K562 (cell line): Measurements from ENCODE around the gene CACNA2D4. TPM values are rescaled to one million over a fixed set of nuclear protein-coding genes. Genes with fewer than 3 reads are reported as not detected.

Experiments
- ATAC-seq: fragments of 200-7000 bp; cut with Tn5 transposase; 3 replicates; pipeline ENCODE4 v1.9.1; 2020; ENCODE audit warnings: moderate library complexity
- BruUV-seq: library from RNA; stranded (reverse); fragments of 400-500 nt; replicated peaks from 2 replicates; lab custom pipeline; 2021; lab: Mats Ljungman, UMichigan
- CTCF ChIA-PET: fragments of 300-600 bp; formaldehyde crosslinking; extraction: SDS; loops from one replicate; lab custom pipeline; 2021; ENCODE audit warnings: low intra/inter-chr PET ratio; lab: Yijun Ruan, JAX
- POLR2A ChIA-PET: fragments of 300-600, 350-650 bp; sonication (Branson Sonifier 250); formaldehyde crosslinking; extraction: SDS; loops from one replicate; lab custom pipeline; 2021; ENCODE audit warnings: antibody characterized with exemption, inconsistent platforms; lab: Yijun Ruan, JAX
- DNase-seq, 4 experiments: peaks; one replicate each; pipeline versions ENCODE4 v3.0.0 to v3.0.0-alpha.2; 2011 to 2018; ENCODE audit warnings: low spot score in 3 of 4, mixed read lengths in 3 of 4; ENCODE audit errors: extremely low read depth in 1 of 4
- FAIRE-seq: peaks from 2 replicates; lab custom pipeline; 2011; peaks lifted over from hg19 to GRCh38; lab: Jason Lieb, UNC
- H2AFZ ChIP-seq: 2 replicates; pipeline ENCODE4 v1.6.0; 2011; ENCODE audit warnings: low read depth, low read length, control low read depth, inconsistent platforms
- H3K27ac ChIP-seq: fragments of 200-600 bp; 3 replicates; pipeline ENCODE4 v1.8.0; 2011; ENCODE audit warnings: low read depth, mild to moderate bottlenecking, control low read depth, inconsistent platforms, low read length, moderate library complexity, mixed read lengths; ENCODE audit errors: extremely low read depth
- H3K27me3 ChIP-seq, 2 experiments: fragments of 300-600 bp in 1 of 2; 2 replicates in 1 of 2; 3 replicates in 1 of 2; pipeline versions ENCODE4 v1.6.0 to v1.8.0; 2011; ENCODE audit warnings: inconsistent platforms in 2 of 2, low read length in 2 of 2, mild to moderate bottlenecking in 1 of 2, mixed read lengths in 1 of 2, moderate library complexity in 1 of 2; ENCODE audit not compliant: control insufficient read depth in 2 of 2, insufficient read depth in 2 of 2
- H3K36me3 ChIP-seq: fragments of 300-600 bp; 3 replicates; pipeline ENCODE4 v1.8.0; 2011; ENCODE audit warnings: mild to moderate bottlenecking, low read length, inconsistent platforms; ENCODE audit not compliant: control insufficient read depth, insufficient read depth
- H3K4me1 ChIP-seq, 2 experiments: fragments of 200-600 bp in 1 of 2; replicated peaks in 1 of 2; 2 replicates in 1 of 2; 3 replicates in 1 of 2; pipeline versions ENCODE4 v1.5.1 to v1.8.0; 2011; ENCODE audit warnings: inconsistent platforms in 2 of 2, low read length in 2 of 2, mild to moderate bottlenecking in 1 of 2, mixed read lengths in 1 of 2, moderate library complexity in 1 of 2; ENCODE audit not compliant: control insufficient read depth in 2 of 2, insufficient read depth in 2 of 2
- H3K4me2 ChIP-seq: 2 replicates; pipeline ENCODE4 v1.6.1; 2011; ENCODE audit warnings: low read length, control low read depth, inconsistent platforms, mixed read lengths; ENCODE audit not compliant: insufficient read depth
- H3K4me3 ChIP-seq: fragments of 200-600 bp; sonication (generic), shearing (Covaris generic); 2 replicates; pipeline ENCODE4 v1.5.1; 2016; ENCODE audit warnings: control low read depth, inconsistent platforms
- H3K79me2 ChIP-seq: fragments of 200-600 bp; 3 replicates; pipeline ENCODE4 v1.8.0; 2011; ENCODE audit warnings: low read length, inconsistent platforms; ENCODE audit not compliant: control insufficient read depth, insufficient read depth
- H3K9ac ChIP-seq, 2 experiments: 2 replicates each; pipeline versions ENCODE4 v1.6.0 to v1.6.1; 2011; ENCODE audit warnings: low read depth in 2 of 2, low read length in 2 of 2, control low read depth in 1 of 2, inconsistent platforms in 1 of 2, mild to moderate bottlenecking in 1 of 2, mixed read lengths in 1 of 2; ENCODE audit not compliant: insufficient read depth in 1 of 2
- H3K9me1 ChIP-seq: one replicate; pipeline ENCODE4 v1.6.0; 2011; ENCODE audit warnings: inconsistent platforms, mild to moderate bottlenecking, low read length, moderate library complexity; ENCODE audit not compliant: control insufficient read depth, insufficient read depth
- H3K9me3 ChIP-seq: replicated peaks from 2 replicates; pipeline ENCODE4 v1.5.1; 2011; ENCODE audit warnings: low read depth, low read length, inconsistent platforms; ENCODE audit not compliant: control insufficient read depth, insufficient read depth
- H4K20me1 ChIP-seq: replicated peaks from 2 replicates; pipeline ENCODE4 v1.6.1; 2011; ENCODE audit warnings: low read length, inconsistent platforms, mixed read lengths; ENCODE audit not compliant: control insufficient read depth, insufficient read depth
- BCLAF1 ChIP-seq, 2 experiments: fragments of 450-650 bp in 1 of 2; IDR thresholded peaks; 2 replicates each; pipeline ENCODE4 v1.6.1; 2011 to 2017; ENCODE audit warnings: low read depth in 2 of 2, antibody characterized with exemption in 1 of 2, borderline replicate concordance in 1 of 2, low read length in 1 of 2, mild to moderate bottlenecking in 1 of 2, mixed read lengths in 1 of 2; ENCODE audit not compliant: control insufficient read depth in 1 of 2
- CBX2 ChIP-seq: fragments of 200-600 bp; sonication (generic); IDR thresholded peaks from one replicate; pipeline ENCODE4 v1.6.1; 2012; ENCODE audit warnings: mild to moderate bottlenecking, low read length, inconsistent platforms; ENCODE audit not compliant: insufficient read depth, poor library complexity, severe bottlenecking
- CC2D1A ChIP-seq: fragments of 450-650 bp; IDR thresholded peaks from 2 replicates; pipeline ENCODE4 v1.6.1; 2017; ENCODE audit warnings: mild to moderate bottlenecking
- DIDO1 ChIP-seq: fragments of 450-650 bp; IDR thresholded peaks from 2 replicates; pipeline ENCODE4 v1.6.1; 2016; ENCODE audit warnings: low read depth, missing biosample characterization, missing genetic modification characterization
- ESRRA ChIP-seq: fragments of 450-650 bp; IDR thresholded peaks from 2 replicates; pipeline ENCODE4 v1.6.1; 2014; ENCODE audit warnings: low read depth, mild to moderate bottlenecking, moderate library complexity, borderline replicate concordance
- HDAC6 ChIP-seq: IDR thresholded peaks from 2 replicates; pipeline ENCODE4 v1.6.1; 2012; ENCODE audit warnings: low read depth, mild to moderate bottlenecking, control low read depth, inconsistent platforms, low read length, moderate library complexity
- MYC ChIP-seq, 2 experiments: fragments of 250-450 bp in 1 of 2; sonication (Bioruptor Pico) in 1 of 2; IDR thresholded peaks; 2 replicates each; pipeline versions ENCODE4 v1.5.1 to v1.6.1; 2012 to 2021; ENCODE audit warnings: low read depth in 2 of 2, borderline replicate concordance in 1 of 2, improper control_type of control experiment in 1 of 2, low read length in 1 of 2, mild to moderate bottlenecking in 1 of 2, moderate library complexity in 1 of 2
- SIX5 ChIP-seq, 2 experiments: IDR thresholded peaks; 2 replicates each; pipeline ENCODE4 v1.6.1; 2011; ENCODE audit warnings: low read length in 2 of 2, borderline replicate concordance in 1 of 2, low read depth in 1 of 2, mild to moderate bottlenecking in 1 of 2, moderate library complexity in 1 of 2; ENCODE audit not compliant: insufficient read depth in 1 of 2
- SRF ChIP-seq, 2 experiments: fragments of 250-450, 450-650 bp in 1 of 2; sonication (Bioruptor Pico) in 1 of 2; sonication (generic) in 1 of 2; formaldehyde crosslinking; IDR thresholded peaks; 2 replicates each; pipeline versions ENCODE4 v1.5.0 to v1.5.1; 2020 to 2022; ENCODE audit warnings: mild to moderate bottlenecking in 1 of 2, missing genetic modification reagents in 1 of 2
- ZC3H8 ChIP-seq: fragments of 450-650 bp; IDR thresholded peaks from 2 replicates; pipeline ENCODE4 v1.6.1; 2017
- ZFP30 ChIP-seq: fragments of 250-450 bp; sonication (Bioruptor Pico); IDR thresholded peaks from 2 replicates; pipeline ENCODE4 v1.8.0; 2022; ENCODE audit warnings: moderate library complexity, mild to moderate bottlenecking, inconsistent platforms, borderline replicate concordance
- ZNF217 ChIP-seq: sonication (generic); formaldehyde crosslinking; IDR thresholded peaks from 2 replicates; pipeline ENCODE4 v1.8.0; 2022; ENCODE audit warnings: mild to moderate bottlenecking, missing genetic modification reagents
- WGBS: fragments of 100-300 bp; shearing (Covaris generic); methylation state at CpG from one replicate; pipeline ENCODE4 v1.1.6; 2016; ENCODE audit warnings: low coverage, mixed read lengths; ENCODE audit not compliant: insufficient coverage; ENCODE audit errors: missing lambda C conversion rate; 5-methylcytosine and 5-hydroxymethylcytosine counted together
- in situ Hi-C: fragments of 300-500 bp; cut with MboI; formaldehyde crosslinking; loops from 4 replicates; pipeline ENCODE4 v1.15.0; 2018; ENCODE audit warnings: inconsistent platforms, mixed read lengths
- intact Hi-C: fragments of 100-400 bp; cut with micrococcal nuclease; formaldehyde crosslinking; loops from 2 replicates; pipeline ENCODE4 v1.14.2; 2022
- polyA plus RNA-seq, 8 experiments: library from polyadenylated mRNA; depleted of rRNA in 4 of 8; stranded (reverse) in 5 of 8; unstranded in 3 of 8; fragments of >200 nt; fragmentation: Nextera tagmentation in 2 of 8; fragmentation: Illumina TruSeq in 1 of 8; extraction: Ambion mirVana in 2 of 8; extraction: Trizol in 1 of 8; gene quantifications; 2 replicates each; pipeline versions ENCODE4 v1.2.1 to v1.2.3, GENCODE V29; 2011 to 2014; ENCODE audit warnings: inconsistent platforms in 1 of 8, missing spikeins in 1 of 8
- total RNA-seq, 7 experiments: library from RNA; depleted of rRNA in 6 of 7; stranded (reverse); fragments of >200 nt in 6 of 7; fragmentation: Illumina TruSeq in 2 of 7; extraction: Trizol in 2 of 7; gene quantifications; 2 replicates each; pipeline versions ENCODE4 v1.2.1 to v1.2.3, GENCODE V29; 2011 to 2021; ENCODE audit warnings: low replicate concordance in 1 of 7
- TF ChIP-seq, protein P1 (sequence below): fragments of 250-450 bp; sonication (Bioruptor Pico); IDR thresholded peaks from 2 replicates; pipeline ENCODE4 v1.5.0; 2022; ENCODE audit warnings: mild to moderate bottlenecking
- TF ChIP-seq, protein P2 (sequence below): IDR thresholded peaks from 2 replicates; pipeline ENCODE4 v1.6.1; 2016; ENCODE audit warnings: missing genetic modification characterization, missing compliant biosample characterization

Gene CACNA2D4
- total and polyA plus RNA-seq, 9 of the 15 experiments (the other 6 are each of a cell fraction or from before 2014, with no cell fraction given): 0.04 to 0.69 (median 0.40) TPM; not detected in 3

DNA sequence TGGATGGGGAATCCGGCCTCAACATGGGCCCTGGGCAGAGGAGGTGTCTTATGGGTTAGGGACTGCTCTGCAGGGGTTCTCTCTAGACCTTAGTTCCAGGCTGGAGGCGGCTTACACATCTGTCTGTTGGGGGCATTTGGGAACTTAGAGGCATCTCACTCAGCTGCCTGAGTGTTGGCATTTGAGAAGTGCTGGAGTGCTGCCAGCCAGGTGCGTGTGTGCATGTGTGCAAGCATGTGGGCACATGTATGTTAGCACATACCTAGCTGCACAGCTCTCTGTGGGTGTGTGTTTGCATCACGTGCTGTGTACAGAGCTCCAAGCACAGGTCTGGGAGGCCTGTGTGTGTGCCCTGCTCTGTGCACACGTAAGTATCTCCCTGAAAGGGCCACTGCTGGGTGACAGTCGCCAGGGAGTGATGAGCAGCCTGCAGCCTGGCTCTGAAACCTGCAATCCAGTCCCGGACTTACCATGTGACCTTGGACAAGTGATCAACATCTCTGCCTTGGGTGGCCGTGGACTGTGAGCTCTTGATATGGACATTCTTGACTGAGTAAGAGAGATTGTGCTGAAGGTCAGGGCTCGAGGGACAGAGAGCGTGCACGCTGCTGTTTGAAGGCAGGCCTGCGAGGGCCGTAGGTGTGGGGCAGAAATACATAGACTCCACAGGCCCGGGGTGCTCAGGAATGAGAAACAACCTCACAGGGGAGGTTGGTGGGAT lies 92.9 kb downstream of the CACNA2D4 start:
- Histone ChIP-seq H2AFZ (no peak overlapping the region), H3K4me3 (no peak overlapping the region), H3K27me3 (peaks cover 16 to 91% of the 10 kb centered on the region in 2 experiments; a peak in 3 of 5 replicates), H4K20me1 (peaks cover 10% of the 10 kb centered on the region), H3K9me3 (no peaks in the 10 kb centered on the region), H3K27ac (no peak overlapping the region), H3K9me1 (no peaks in the 10 kb centered on the region), H3K36me3 (no peaks in the 10 kb centered on the region), H3K79me2 (no peaks in the 10 kb centered on the region), H3K4me1 (peaks cover 0 to 18% of the 10 kb centered on the region in 2 experiments; a peak in 2 of 5 replicates), H3K9ac (no peak overlapping the region), H3K4me2 (no peak overlapping the region)
- DNase-seq: no peak
- in situ Hi-C loops: no loop called here
- no peak for ATAC-seq
- 2% methylated on average over 14 of the region's 14 CpGs for WGBS
- CTCF ChIA-PET: no interaction called here
- intact Hi-C loops: no loop called here
- POLR2A ChIA-PET: no interaction called here
- no peak for FAIRE-seq
- no TSS peak for BruUV-seq
- TF ChIP-seq HDAC6 (no peak), ESRRA (no peak), SIX5 (IDR thresholded peaks at IDR 0.05; ENCODE audit: borderline replicate concordance in 1 of 2, insufficient read depth in 1 of 2, low read depth in 1 of 2, low read length in 2 of 2) (no peak), ZFP30 (no peak), ZNF217 (no peak), DIDO1 (tag) (no peak), MYC (IDR thresholded peaks at IDR 0.05; ENCODE audit: low read depth, low read length) (no peak), MYC (CRISPR knock-in tag; IDR thresholded peaks at IDR 0.05; ENCODE audit: borderline replicate concordance, low read depth) (no peak), BCLAF1 (IDR thresholded peaks at IDR 0.05; ENCODE audit: borderline replicate concordance in 1 of 2, control insufficient read depth in 1 of 2, low read depth in 2 of 2, low read length in 1 of 2) (no peak), SRF (CRISPR knock-in tag; IDR thresholded peaks at IDR 0.05) (no peak), CC2D1A (no peak), ZC3H8 (no peak), CBX2 (no peak)
- TF ChIP-seq, protein P1, sequence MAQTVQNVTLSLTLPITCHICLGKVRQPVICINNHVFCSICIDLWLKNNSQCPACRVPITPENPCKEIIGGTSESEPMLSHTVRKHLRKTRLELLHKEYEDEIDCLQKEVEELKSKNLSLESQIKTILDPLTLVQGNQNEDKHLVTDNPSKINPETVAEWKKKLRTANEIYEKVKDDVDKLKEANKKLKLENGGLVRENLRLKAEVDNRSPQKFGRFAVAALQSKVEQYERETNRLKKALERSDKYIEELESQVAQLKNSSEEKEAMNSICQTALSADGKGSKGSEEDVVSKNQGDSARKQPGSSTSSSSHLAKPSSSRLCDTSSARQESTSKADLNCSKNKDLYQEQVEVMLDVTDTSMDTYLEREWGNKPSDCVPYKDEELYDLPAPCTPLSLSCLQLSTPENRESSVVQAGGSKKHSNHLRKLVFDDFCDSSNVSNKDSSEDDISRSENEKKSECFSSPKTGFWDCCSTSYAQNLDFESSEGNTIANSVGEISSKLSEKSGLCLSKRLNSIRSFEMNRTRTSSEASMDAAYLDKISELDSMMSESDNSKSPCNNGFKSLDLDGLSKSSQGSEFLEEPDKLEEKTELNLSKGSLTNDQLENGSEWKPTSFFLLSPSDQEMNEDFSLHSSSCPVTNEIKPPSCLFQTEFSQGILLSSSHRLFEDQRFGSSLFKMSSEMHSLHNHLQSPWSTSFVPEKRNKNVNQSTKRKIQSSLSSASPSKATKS (CRISPR knock-in tag): no peak
- TF ChIP-seq, protein P2, sequence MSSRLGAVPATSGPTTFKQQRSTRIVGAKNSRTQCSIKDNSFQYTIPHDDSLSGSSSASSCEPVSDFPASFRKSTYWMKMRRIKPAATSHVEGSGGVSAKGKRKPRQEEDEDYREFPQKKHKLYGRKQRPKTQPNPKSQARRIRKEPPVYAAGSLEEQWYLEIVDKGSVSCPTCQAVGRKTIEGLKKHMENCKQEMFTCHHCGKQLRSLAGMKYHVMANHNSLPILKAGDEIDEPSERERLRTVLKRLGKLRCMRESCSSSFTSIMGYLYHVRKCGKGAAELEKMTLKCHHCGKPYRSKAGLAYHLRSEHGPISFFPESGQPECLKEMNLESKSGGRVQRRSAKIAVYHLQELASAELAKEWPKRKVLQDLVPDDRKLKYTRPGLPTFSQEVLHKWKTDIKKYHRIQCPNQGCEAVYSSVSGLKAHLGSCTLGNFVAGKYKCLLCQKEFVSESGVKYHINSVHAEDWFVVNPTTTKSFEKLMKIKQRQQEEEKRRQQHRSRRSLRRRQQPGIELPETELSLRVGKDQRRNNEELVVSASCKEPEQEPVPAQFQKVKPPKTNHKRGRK (tag): no peak
